HepG2 (cell line): ENCODE data around the gene WWTR1. TPM values are rescaled to one million over a fixed set of nuclear protein-coding genes. Genes with fewer than 3 reads are reported as not detected.

Experiments used
- DNMT1 ChIP-seq: sonication (generic); formaldehyde crosslinking; IDR thresholded peaks from 2 replicates; pipeline ENCODE4 v1.5.1; 2020; ENCODE audit warnings: mild to moderate bottlenecking, missing genetic modification reagents
- DNMT3B ChIP-seq: conservative IDR thresholded peaks from 2 replicates; pipeline ENCODE4 v1.6.1; 2016; ENCODE audit warnings: missing biosample characterization, control low read depth
- EHMT2 ChIP-seq: fragments of 200-600 bp; sonication (generic); IDR thresholded peaks from 2 replicates; pipeline ENCODE4 v1.7.0; 2017; ENCODE audit warnings: antibody characterized with exemption, low read depth, low read length, borderline replicate concordance
- FLYWCH1 ChIP-seq: sonication (generic); formaldehyde crosslinking; IDR thresholded peaks from 2 replicates; pipeline ENCODE4 v1.8.1; 2023; ENCODE audit warnings: mild to moderate bottlenecking, missing genetic modification reagents
- MAFG ChIP-seq: sonication (generic); formaldehyde crosslinking; IDR thresholded peaks from 2 replicates; pipeline ENCODE4 v1.5.1; 2020; ENCODE audit warnings: mild to moderate bottlenecking, missing genetic modification reagents
- MED1 ChIP-seq: sonication (generic); formaldehyde crosslinking; IDR thresholded peaks from 2 replicates; pipeline ENCODE4 v1.4.0; 2020; ENCODE audit warnings: missing genetic modification reagents
- NFYC ChIP-seq: IDR thresholded peaks from 2 replicates; pipeline ENCODE4 v1.6.1; 2016; ENCODE audit warnings: missing genetic modification reagents, missing compliant biosample characterization
- SMC3 ChIP-seq: IDR thresholded peaks from 2 replicates; pipeline ENCODE4 v1.6.1; 2011; ENCODE audit warnings: low read length, improper control_type of control experiment
- SNAPC5 ChIP-seq: sonication (generic); formaldehyde crosslinking; IDR thresholded peaks from 2 replicates; pipeline ENCODE4 v1.8.1; 2023; ENCODE audit warnings: mild to moderate bottlenecking, missing genetic modification reagents, borderline replicate concordance
- SOX13 ChIP-seq, 3 experiments: fragments of 450-650 bp in 1 of 3; sonication (generic) in 1 of 3; formaldehyde crosslinking in 1 of 3; IDR thresholded peaks in 2 of 3; conservative IDR thresholded peaks in 1 of 3; 2 replicates each; pipeline versions ENCODE4 v1.5.0 to v1.6.1; 2016 to 2020; ENCODE audit warnings: antibody characterized with exemption in 1 of 3, mild to moderate bottlenecking in 1 of 3, missing compliant biosample characterization in 1 of 3, missing genetic modification reagents in 1 of 3, moderate library complexity in 1 of 3
- TSC22D2 ChIP-seq: sonication (generic); formaldehyde crosslinking; IDR thresholded peaks from 2 replicates; pipeline ENCODE4 v1.5.1; 2020; ENCODE audit warnings: missing genetic modification reagents, mild to moderate bottlenecking, borderline replicate concordance
- ZFP36 ChIP-seq: fragments of 150-350 bp; IDR thresholded peaks from 2 replicates; pipeline ENCODE4 v1.6.1; 2018; ENCODE audit warnings: borderline replicate concordance, low read length, low read depth; ENCODE audit not compliant: partially characterized antibody
- ZNF350 ChIP-seq: sonication (generic); formaldehyde crosslinking; IDR thresholded peaks from 2 replicates; pipeline ENCODE4 v1.4.0; 2020; ENCODE audit warnings: mild to moderate bottlenecking, low read depth, missing genetic modification reagents, borderline replicate concordance
- ZNF597 ChIP-seq: sonication (generic); formaldehyde crosslinking; IDR thresholded peaks from 2 replicates; pipeline ENCODE4 v1.5.0; 2020; ENCODE audit warnings: missing genetic modification reagents
- polyA plus RNA-seq, 8 experiments: library from polyadenylated mRNA; depleted of rRNA in 3 of 8; stranded (reverse) in 7 of 8; unstranded in 1 of 8; fragments of >200 nt; fragmentation: Illumina TruSeq in 4 of 8; extraction: Trizol in 4 of 8; gene quantifications; 2 replicates each; pipeline versions ENCODE4 v1.2.1 to v1.2.3, GENCODE V29; 2011 to 2016; ENCODE audit warnings: low read depth in 4 of 8, missing spikeins in 1 of 8, mixed read lengths in 1 of 8; ENCODE audit not compliant: insufficient read depth in 1 of 8
- total RNA-seq, 5 experiments: library from RNA; depleted of rRNA; stranded (reverse); fragments of >200 nt; fragmentation: Illumina TruSeq; extraction: Trizol; gene quantifications; 2 replicates each; pipeline ENCODE4 v1.2.3, GENCODE V29; 2016; ENCODE audit warnings: low read depth in 1 of 5
- TF ChIP-seq, protein P1 (sequence below): sonication (generic); formaldehyde crosslinking; IDR thresholded peaks from 2 replicates; pipeline ENCODE4 v1.5.1; 2020; ENCODE audit warnings: mild to moderate bottlenecking, missing genetic modification reagents, borderline replicate concordance
- TF ChIP-seq, protein P2 (sequence below): sonication (generic); formaldehyde crosslinking; IDR thresholded peaks from 2 replicates; pipeline ENCODE4 v1.4.0; 2020; ENCODE audit warnings: missing genetic modification reagents
- TF ChIP-seq, protein P3 (sequence below): sonication (generic); formaldehyde crosslinking; IDR thresholded peaks from 2 replicates; pipeline ENCODE4 v1.5.0; 2020; ENCODE audit warnings: mild to moderate bottlenecking, missing genetic modification reagents

WWTR1 gene
- total and polyA plus RNA-seq, 2 of the 13 experiments (the other 11 are each of a cell fraction or from before 2014, with no cell fraction given): 19.7 to 139 TPM

- TF ChIP-seq TSC22D2 (CRISPR knock-in tag) (no peak), ZNF350 (CRISPR knock-in tag) (no peak), FLYWCH1 (CRISPR knock-in tag) (no peak), ZNF597 (CRISPR knock-in tag) (no peak), DNMT1 (no peak), EHMT2 (no peak), SNAPC5 (no peak), MED1 (CRISPR knock-in tag) (peak; percentile 77), NFYC (CRISPR knock-in tag) (no peak), SMC3 (no peak), ZFP36 (no peak), DNMT3B (no peak), MAFG (no peak), SOX13 (IDR thresholded peaks at IDR 0.05) (peak; percentile 60; the same call in 1 of the 2 replicates), SOX13 (CRISPR knock-in tag; conservative IDR thresholded peaks at IDR 0.05 in 1 of 2, IDR thresholded peaks at IDR 0.05 in 1 of 2) (peak in 1 of 2 experiments; percentile 94; a peak in 2 of 4 replicates)
- TF ChIP-seq, protein P1, sequence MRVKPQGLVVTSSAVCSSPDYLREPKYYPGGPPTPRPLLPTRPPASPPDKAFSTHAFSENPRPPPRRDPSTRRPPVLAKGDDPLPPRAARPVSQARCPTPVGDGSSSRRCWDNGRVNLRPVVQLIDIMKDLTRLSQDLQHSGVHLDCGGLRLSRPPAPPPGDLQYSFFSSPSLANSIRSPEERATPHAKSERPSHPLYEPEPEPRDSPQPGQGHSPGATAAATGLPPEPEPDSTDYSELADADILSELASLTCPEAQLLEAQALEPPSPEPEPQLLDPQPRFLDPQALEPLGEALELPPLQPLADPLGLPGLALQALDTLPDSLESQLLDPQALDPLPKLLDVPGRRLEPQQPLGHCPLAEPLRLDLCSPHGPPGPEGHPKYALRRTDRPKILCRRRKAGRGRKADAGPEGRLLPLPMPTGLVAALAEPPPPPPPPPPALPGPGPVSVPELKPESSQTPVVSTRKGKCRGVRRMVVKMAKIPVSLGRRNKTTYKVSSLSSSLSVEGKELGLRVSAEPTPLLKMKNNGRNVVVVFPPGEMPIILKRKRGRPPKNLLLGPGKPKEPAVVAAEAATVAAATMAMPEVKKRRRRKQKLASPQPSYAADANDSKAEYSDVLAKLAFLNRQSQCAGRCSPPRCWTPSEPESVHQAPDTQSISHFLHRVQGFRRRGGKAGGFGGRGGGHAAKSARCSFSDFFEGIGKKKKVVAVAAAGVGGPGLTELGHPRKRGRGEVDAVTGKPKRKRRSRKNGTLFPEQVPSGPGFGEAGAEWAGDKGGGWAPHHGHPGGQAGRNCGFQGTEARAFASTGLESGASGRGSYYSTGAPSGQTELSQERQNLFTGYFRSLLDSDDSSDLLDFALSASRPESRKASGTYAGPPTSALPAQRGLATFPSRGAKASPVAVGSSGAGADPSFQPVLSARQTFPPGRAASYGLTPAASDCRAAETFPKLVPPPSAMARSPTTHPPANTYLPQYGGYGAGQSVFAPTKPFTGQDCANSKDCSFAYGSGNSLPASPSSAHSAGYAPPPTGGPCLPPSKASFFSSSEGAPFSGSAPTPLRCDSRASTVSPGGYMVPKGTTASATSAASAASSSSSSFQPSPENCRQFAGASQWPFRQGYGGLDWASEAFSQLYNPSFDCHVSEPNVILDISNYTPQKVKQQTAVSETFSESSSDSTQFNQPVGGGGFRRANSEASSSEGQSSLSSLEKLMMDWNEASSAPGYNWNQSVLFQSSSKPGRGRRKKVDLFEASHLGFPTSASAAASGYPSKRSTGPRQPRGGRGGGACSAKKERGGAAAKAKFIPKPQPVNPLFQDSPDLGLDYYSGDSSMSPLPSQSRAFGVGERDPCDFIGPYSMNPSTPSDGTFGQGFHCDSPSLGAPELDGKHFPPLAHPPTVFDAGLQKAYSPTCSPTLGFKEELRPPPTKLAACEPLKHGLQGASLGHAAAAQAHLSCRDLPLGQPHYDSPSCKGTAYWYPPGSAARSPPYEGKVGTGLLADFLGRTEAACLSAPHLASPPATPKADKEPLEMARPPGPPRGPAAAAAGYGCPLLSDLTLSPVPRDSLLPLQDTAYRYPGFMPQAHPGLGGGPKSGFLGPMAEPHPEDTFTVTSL: peak; percentile 52; the same call in 1 of the 2 replicates
- TF ChIP-seq, protein P2, sequence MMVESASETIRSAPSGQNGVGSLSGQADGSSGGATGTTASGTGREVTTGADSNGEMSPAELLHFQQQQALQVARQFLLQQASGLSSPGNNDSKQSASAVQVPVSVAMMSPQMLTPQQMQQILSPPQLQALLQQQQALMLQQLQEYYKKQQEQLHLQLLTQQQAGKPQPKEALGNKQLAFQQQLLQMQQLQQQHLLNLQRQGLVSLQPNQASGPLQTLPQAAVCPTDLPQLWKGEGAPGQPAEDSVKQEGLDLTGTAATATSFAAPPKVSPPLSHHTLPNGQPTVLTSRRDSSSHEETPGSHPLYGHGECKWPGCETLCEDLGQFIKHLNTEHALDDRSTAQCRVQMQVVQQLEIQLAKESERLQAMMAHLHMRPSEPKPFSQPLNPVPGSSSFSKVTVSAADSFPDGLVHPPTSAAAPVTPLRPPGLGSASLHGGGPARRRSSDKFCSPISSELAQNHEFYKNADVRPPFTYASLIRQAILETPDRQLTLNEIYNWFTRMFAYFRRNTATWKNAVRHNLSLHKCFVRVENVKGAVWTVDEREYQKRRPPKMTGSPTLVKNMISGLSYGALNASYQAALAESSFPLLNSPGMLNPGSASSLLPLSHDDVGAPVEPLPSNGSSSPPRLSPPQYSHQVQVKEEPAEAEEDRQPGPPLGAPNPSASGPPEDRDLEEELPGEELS: peak; percentile 65; the same call in 1 of the 2 replicates
- TF ChIP-seq, protein P3, sequence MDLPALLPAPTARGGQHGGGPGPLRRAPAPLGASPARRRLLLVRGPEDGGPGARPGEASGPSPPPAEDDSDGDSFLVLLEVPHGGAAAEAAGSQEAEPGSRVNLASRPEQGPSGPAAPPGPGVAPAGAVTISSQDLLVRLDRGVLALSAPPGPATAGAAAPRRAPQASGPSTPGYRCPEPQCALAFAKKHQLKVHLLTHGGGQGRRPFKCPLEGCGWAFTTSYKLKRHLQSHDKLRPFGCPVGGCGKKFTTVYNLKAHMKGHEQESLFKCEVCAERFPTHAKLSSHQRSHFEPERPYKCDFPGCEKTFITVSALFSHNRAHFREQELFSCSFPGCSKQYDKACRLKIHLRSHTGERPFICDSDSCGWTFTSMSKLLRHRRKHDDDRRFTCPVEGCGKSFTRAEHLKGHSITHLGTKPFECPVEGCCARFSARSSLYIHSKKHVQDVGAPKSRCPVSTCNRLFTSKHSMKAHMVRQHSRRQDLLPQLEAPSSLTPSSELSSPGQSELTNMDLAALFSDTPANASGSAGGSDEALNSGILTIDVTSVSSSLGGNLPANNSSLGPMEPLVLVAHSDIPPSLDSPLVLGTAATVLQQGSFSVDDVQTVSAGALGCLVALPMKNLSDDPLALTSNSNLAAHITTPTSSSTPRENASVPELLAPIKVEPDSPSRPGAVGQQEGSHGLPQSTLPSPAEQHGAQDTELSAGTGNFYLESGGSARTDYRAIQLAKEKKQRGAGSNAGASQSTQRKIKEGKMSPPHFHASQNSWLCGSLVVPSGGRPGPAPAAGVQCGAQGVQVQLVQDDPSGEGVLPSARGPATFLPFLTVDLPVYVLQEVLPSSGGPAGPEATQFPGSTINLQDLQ (CRISPR knock-in tag): no peak
Measured at GRCh38 chr3:149615731-149616221, 42.0 kb downstream of the WWTR1 start (continued).
